Smooth muscle cell (in vitro differentiated cells): ENCODE measurements around the gene MLLT1. TPM values are rescaled to one million over a fixed set of nuclear protein-coding genes. Genes with fewer than 3 reads are reported as not detected.
A peak's percentile ranks its signal among the peaks of the same experiment; 100 is the strongest.

Experiments
- DNase-seq: peaks from one replicate; lab custom pipeline; 2025; ENCODE audit not compliant: unreplicated experiment; lab: John Stamatoyannopoulos, UW
- H2AFZ ChIP-seq: fragments of 200-600 bp; sonication (generic); 2 replicates; pipeline ENCODE4 v1.6.0; 2016; ENCODE audit warnings: antibody characterized with exemption, low read depth, mild to moderate bottlenecking
- H3F3A ChIP-seq: fragments of 200-600 bp; sonication (generic); 2 replicates; pipeline ENCODE4 v1.6.0; 2017; ENCODE audit warnings: antibody characterized with exemption, low read depth
- H3K27ac ChIP-seq: fragments of 200-600 bp; sonication (generic); 2 replicates; pipeline ENCODE4 v1.5.1; 2016; ENCODE audit warnings: low read depth, mild to moderate bottlenecking
- H3K27me3 ChIP-seq: fragments of 200-600 bp; sonication (generic); 2 replicates; pipeline ENCODE4 v1.6.1; 2016; ENCODE audit warnings: low read depth, mild to moderate bottlenecking
- H3K36me3 ChIP-seq: fragments of 200-600 bp; sonication (generic); 2 replicates; pipeline ENCODE4 v1.5.1; 2016; ENCODE audit warnings: low read depth
- H3K4me1 ChIP-seq: fragments of 200-600 bp; sonication (generic); 2 replicates; pipeline ENCODE4 v1.5.1; 2016; ENCODE audit warnings: low read depth
- H3K4me2 ChIP-seq: fragments of 200-600 bp; sonication (generic); 2 replicates; pipeline ENCODE4 v1.6.0; 2016; ENCODE audit warnings: mild to moderate bottlenecking
- H3K4me3 ChIP-seq: fragments of 200-600 bp; sonication (generic); 2 replicates; pipeline ENCODE4 v1.5.1; 2016; ENCODE audit warnings: mild to moderate bottlenecking
- H3K79me2 ChIP-seq: fragments of 200-600 bp; sonication (generic); 2 replicates; pipeline ENCODE4 v1.6.0; 2016; ENCODE audit warnings: low read depth, mild to moderate bottlenecking
- H3K9ac ChIP-seq: fragments of 200-600 bp; sonication (generic); 2 replicates; pipeline ENCODE4 v1.6.0; 2016; ENCODE audit warnings: low read depth
- H3K9me3 ChIP-seq: fragments of 200-600 bp; sonication (generic); replicated peaks from 2 replicates; pipeline ENCODE4 v1.5.1; 2016; ENCODE audit warnings: low read depth
- H4K20me1 ChIP-seq: fragments of 200-600 bp; sonication (generic); 2 replicates; pipeline ENCODE4 v1.6.0; 2016; ENCODE audit warnings: low read depth
- CTCF ChIP-seq: fragments of 200-600 bp; sonication (generic); IDR thresholded peaks from 2 replicates; pipeline ENCODE4 v1.5.1; 2017; ENCODE audit warnings: borderline replicate concordance, mild to moderate bottlenecking, antibody characterized with exemption; ENCODE audit not compliant: insufficient read depth, poor library complexity, severe bottlenecking
- WGBS: methylation state at CpG from one replicate; pipeline ENCODE4 v1.1.7; 2016; ENCODE audit warnings: low lambda C conversion rate; 5-methylcytosine and 5-hydroxymethylcytosine counted together
- polyA plus RNA-seq: library from polyadenylated mRNA; unstranded; fragments of >200 nt; fragmentation: Nextera tagmentation; extraction: Ambion mirVana; gene quantifications from 2 replicates; pipeline ENCODE4 v1.2.1, GENCODE V29; 2016
- total RNA-seq: library from RNA; depleted of rRNA; stranded (reverse); fragments of >200 nt; gene quantifications from 2 replicates; pipeline ENCODE4 v1.2.3, GENCODE V29; 2014

MLLT1 gene
- total and polyA plus RNA-seq, 2 experiments from 2014 or later: 18.8 to 27.3 TPM

DNA sequence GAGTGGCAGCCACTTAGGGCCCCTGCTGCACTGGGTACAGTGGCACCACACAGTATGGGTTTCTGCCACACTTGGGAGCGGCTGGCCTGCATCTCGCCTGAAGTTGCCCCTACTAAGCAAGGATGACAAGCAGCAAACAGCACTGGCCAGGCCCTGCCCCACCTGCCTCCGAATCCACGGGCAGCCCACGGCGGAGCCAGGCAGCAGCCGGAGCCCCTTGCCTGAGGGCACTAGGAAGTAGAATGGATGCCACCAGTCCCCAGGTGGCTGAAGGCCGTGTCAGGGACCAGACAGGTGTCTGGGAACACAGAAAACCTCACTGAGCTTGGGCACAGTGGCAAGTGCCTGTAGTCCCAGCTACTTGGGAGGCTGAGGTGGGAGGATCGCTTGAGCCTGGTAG is 19.4 kb downstream of the MLLT1 start:
- no peaks in the 10 kb centered on the region for H3K9me3 ChIP-seq
- WGBS: 96% methylated on average over 9 of the region's 9 CpGs
- TF ChIP-seq CTCF: no peak
- no peak overlapping the region for H3K4me2 ChIP-seq
- no peaks in the 10 kb centered on the region for H3K4me1 ChIP-seq
- no peak for DNase-seq
- H3K4me3 ChIP-seq: no peak overlapping the region
- no peaks in the 10 kb centered on the region for H3K27me3 ChIP-seq
- peaks cover 98% of the 10 kb centered on the region for H4K20me1 ChIP-seq
- no peak overlapping the region for H2AFZ ChIP-seq
- no peak overlapping the region for H3K27ac ChIP-seq
- H3K9ac ChIP-seq: no peak overlapping the region
- H3K79me2 ChIP-seq: peaks cover 87% of the 10 kb centered on the region
- no peaks in the 10 kb centered on the region for H3F3A ChIP-seq
- H3K36me3 ChIP-seq: no peaks in the 10 kb centered on the region

DNA sequence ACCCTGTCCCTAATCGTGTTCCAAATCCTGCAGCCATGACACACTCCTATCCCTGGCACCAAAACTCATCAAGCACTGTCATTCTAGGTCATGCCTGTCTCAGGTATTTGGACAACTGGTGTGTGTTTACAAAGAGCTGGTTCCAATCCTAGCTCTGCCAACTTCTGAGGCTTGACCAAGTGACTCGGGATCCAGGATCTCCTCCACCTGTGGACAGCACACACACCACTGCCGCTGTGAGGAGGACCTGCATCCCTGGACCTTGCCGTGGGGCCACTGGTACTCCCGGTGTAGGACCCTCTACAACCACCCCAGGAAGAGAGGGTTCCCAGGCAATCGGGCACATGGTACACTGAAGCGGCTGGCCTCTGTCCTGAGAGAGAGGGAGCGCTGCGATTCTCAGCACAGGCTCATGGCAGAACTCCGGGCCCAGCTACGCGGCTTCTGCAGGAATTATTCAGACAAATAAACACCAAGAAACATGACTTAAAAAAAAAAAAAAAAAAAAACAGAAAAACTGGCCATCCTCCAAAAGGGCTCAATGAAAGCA is 20.4 kb downstream of the MLLT1 start:
- H3K27me3 ChIP-seq: no peaks in the 10 kb centered on the region
- H2AFZ ChIP-seq: no peak overlapping the region
- no peak overlapping the region for H3K4me2 ChIP-seq
- DNase-seq: no peak
- no peaks in the 10 kb centered on the region for H3K4me1 ChIP-seq
- no peak overlapping the region for H3K9ac ChIP-seq
- H3K27ac ChIP-seq: no peak overlapping the region
- H3K9me3 ChIP-seq: no peaks in the 10 kb centered on the region
- no peaks in the 10 kb centered on the region for H3K36me3 ChIP-seq
- peaks cover 98% of the 10 kb centered on the region for H4K20me1 ChIP-seq
- WGBS: 97% methylated on average over 12 of the region's 12 CpGs
- H3K79me2 ChIP-seq: peaks cover 87% of the 10 kb centered on the region
- TF ChIP-seq CTCF: no peak
- no peaks in the 10 kb centered on the region for H3F3A ChIP-seq
- H3K4me3 ChIP-seq: no peak overlapping the region

DNA sequence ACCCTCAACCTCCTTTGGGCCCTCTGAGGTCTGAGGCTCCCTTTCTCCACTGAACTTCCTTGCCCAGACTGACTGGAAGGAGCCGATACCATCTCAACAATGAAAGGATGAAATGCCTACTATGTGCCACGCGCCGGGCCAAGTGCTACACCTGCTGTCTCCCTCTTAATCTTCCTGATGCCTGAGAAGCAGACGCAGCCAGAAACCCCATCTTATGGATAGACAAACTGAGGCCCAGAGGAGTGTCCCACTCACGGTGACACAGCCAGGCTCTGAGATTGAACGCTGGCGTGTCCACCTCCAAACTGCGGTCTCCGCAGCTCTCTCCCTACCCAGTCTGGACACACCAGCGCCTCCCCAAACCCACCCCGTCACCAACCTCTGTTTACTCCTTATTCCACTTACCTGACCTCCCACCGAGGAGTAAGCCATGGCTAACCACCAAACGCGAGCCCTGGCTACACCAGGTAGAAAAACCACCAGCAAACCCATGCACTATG is 20.9 kb downstream of the MLLT1 start:
- H3K27me3 ChIP-seq: no peaks in the 10 kb centered on the region
- 97% methylated on average over 14 of the region's 15 CpGs for WGBS
- H3K36me3 ChIP-seq: no peaks in the 10 kb centered on the region
- H3K9ac ChIP-seq: no peak overlapping the region
- H3K27ac ChIP-seq: no peak overlapping the region
- no peak for TF ChIP-seq CTCF
- H4K20me1 ChIP-seq: peaks cover 98% of the 10 kb centered on the region
- no peak overlapping the region for H3K4me3 ChIP-seq
- peaks cover 87% of the 10 kb centered on the region for H3K79me2 ChIP-seq
- no peak for DNase-seq
- H3K4me2 ChIP-seq: no peak overlapping the region
- H2AFZ ChIP-seq: no peak overlapping the region
- no peaks in the 10 kb centered on the region for H3F3A ChIP-seq
- H3K9me3 ChIP-seq: no peaks in the 10 kb centered on the region
- no peaks in the 10 kb centered on the region for H3K4me1 ChIP-seq

- no peaks in the 10 kb centered on the region for H3K9me3 ChIP-seq
- peak overlapping the region; percentile 24 for H3K27ac ChIP-seq
- peaks cover 98% of the 10 kb centered on the region for H3K79me2 ChIP-seq
- no peaks in the 10 kb centered on the region for H3K27me3 ChIP-seq
- no peaks in the 10 kb centered on the region for H3F3A ChIP-seq
- no peak for TF ChIP-seq CTCF
- H3K4me1 ChIP-seq: no peaks in the 10 kb centered on the region
- H3K36me3 ChIP-seq: no peaks in the 10 kb centered on the region
- no peak overlapping the region for H2AFZ ChIP-seq
- DNase-seq: no peak
- no peak overlapping the region for H3K9ac ChIP-seq
- peak overlapping the region; percentile 41 for H3K4me2 ChIP-seq
- WGBS: 78% methylated on average over 14 of the region's 14 CpGs
- no peak overlapping the region for H3K4me3 ChIP-seq
- H4K20me1 ChIP-seq: peaks cover 97% of the 10 kb centered on the region
Observed at GRCh38 chr19:6253954-6254733, 25.6 kb downstream of the MLLT1 start.
